GM12878 (cell line): Measurements from ENCODE around the gene ZNF181. TPM values are rescaled to one million over a fixed set of nuclear protein-coding genes. Genes with fewer than 3 reads are reported as not detected.

Experiments
- ATAC-seq: fragments of 200-7000 bp; cut with Tn5 transposase; 3 replicates; pipeline ENCODE4 v1.9.1; 2020; ENCODE audit warnings: mild to moderate bottlenecking, moderate library complexity
- BruUV-seq: library from RNA; stranded (reverse); fragments of 400-500 nt; replicated peaks from 2 replicates; lab custom pipeline; 2021; lab: Mats Ljungman, UMichigan
- CTCF ChIA-PET: fragments of 300-600 bp; sonication (Branson Sonifier 250); formaldehyde crosslinking; extraction: SDS; loops from one replicate; lab custom pipeline; 2021; ENCODE audit warnings: inconsistent platforms; lab: Yijun Ruan, JAX
- POLR2A ChIA-PET: fragments of 350-600 bp; formaldehyde crosslinking; extraction: SDS; loops from one replicate; lab custom pipeline; 2021; ENCODE audit warnings: inconsistent platforms; lab: Charles Lee
- RAD21 ChIA-PET: fragments of 300-600 bp; sonication (Branson Sonifier 250); formaldehyde crosslinking; loops from one replicate; lab custom pipeline; 2023; ENCODE audit warnings: antibody characterized with exemption; ENCODE audit not compliant: unreplicated experiment; lab: Charles Lee
- SMC1A ChIA-PET: fragments of 300-600 bp; sonication (Branson Sonifier 250); formaldehyde crosslinking; loops from one replicate; lab custom pipeline; 2023; ENCODE audit not compliant: unreplicated experiment, uncharacterized antibody; lab: Charles Lee
- DNase-seq: peaks from one replicate; pipeline ENCODE4 v3.0.0-alpha.2; 2011; ENCODE audit warnings: low read depth, low spot score
- FAIRE-seq: peaks from 3 replicates; lab custom pipeline; 2011; peaks lifted over from hg19 to GRCh38; lab: Jason Lieb, UNC
- H2AFZ ChIP-seq: 2 replicates; pipeline ENCODE4 v1.6.0; 2011; ENCODE audit warnings: low read depth, low read length, control low read depth; ENCODE audit not compliant: control insufficient read depth
- H3K27ac ChIP-seq: 2 replicates; pipeline ENCODE4 v1.5.1; 2011; ENCODE audit warnings: control low read depth; ENCODE audit not compliant: control insufficient read depth, insufficient read depth
- H3K27me3 ChIP-seq, 2 experiments: replicated peaks in 1 of 2; 2 replicates each; pipeline versions ENCODE4 v1.6.0 to v1.6.1; 2011; ENCODE audit warnings: low read length in 1 of 2; ENCODE audit not compliant: control insufficient read depth in 2 of 2, insufficient read depth in 2 of 2
- H3K36me3 ChIP-seq, 2 experiments: 2 replicates each; pipeline ENCODE4 v1.5.1; 2011; ENCODE audit warnings: low read length in 1 of 2; ENCODE audit not compliant: control insufficient read depth in 2 of 2, insufficient read depth in 2 of 2
- H3K4me1 ChIP-seq: 2 replicates; pipeline ENCODE4 v1.6.1; 2011; ENCODE audit warnings: mild to moderate bottlenecking, low read length, moderate library complexity, mixed read lengths; ENCODE audit not compliant: control insufficient read depth, insufficient read depth
- H3K4me2 ChIP-seq: 2 replicates; pipeline ENCODE4 v1.6.0; 2011; ENCODE audit warnings: control low read depth; ENCODE audit not compliant: control insufficient read depth, insufficient read depth
- H3K4me3 ChIP-seq: fragments of 200-600 bp; sonication (generic); 2 replicates; pipeline ENCODE4 v1.5.1; 2016
- H3K79me2 ChIP-seq: 2 replicates; pipeline ENCODE4 v1.6.0; 2011; ENCODE audit warnings: low read length; ENCODE audit not compliant: control insufficient read depth, insufficient read depth
- H3K9ac ChIP-seq: 2 replicates; pipeline ENCODE4 v1.8.0; 2011; ENCODE audit warnings: low read length, control low read depth, mixed read lengths; ENCODE audit not compliant: control insufficient read depth, insufficient read depth
- H3K9me3 ChIP-seq: replicated peaks from 3 replicates; pipeline ENCODE4 v1.5.1; 2011; ENCODE audit warnings: mild to moderate bottlenecking, low read length; ENCODE audit not compliant: control insufficient read depth, insufficient read depth
- H4K20me1 ChIP-seq: 2 replicates; pipeline ENCODE4 v1.6.0; 2011; ENCODE audit not compliant: control insufficient read depth, insufficient read depth
- MEF2A ChIP-seq: IDR thresholded peaks from 2 replicates; pipeline ENCODE4 v1.6.1; 2011; ENCODE audit warnings: low read depth, mild to moderate bottlenecking, low read length, moderate library complexity; ENCODE audit not compliant: insufficient read depth
- MXI1 ChIP-seq: fragments of 150-350 bp; IDR thresholded peaks from 2 replicates; pipeline ENCODE4 v1.6.1; 2011; ENCODE audit warnings: low read depth, mild to moderate bottlenecking, inconsistent platforms, low read length, improper control_type of control experiment
- NFIC ChIP-seq: IDR thresholded peaks from 2 replicates; pipeline ENCODE4 v1.6.1; 2012; ENCODE audit warnings: low read depth, mild to moderate bottlenecking, inconsistent platforms, low read length, moderate library complexity
- POLR2AphosphoS5 ChIP-seq: IDR thresholded peaks from 2 replicates; pipeline ENCODE4 v1.6.1; 2011; ENCODE audit warnings: mild to moderate bottlenecking, low read length, inconsistent platforms
- SRF ChIP-seq, 2 experiments: IDR thresholded peaks; 2 replicates each; pipeline ENCODE4 v1.6.1; 2011; ENCODE audit warnings: low read depth in 2 of 2, low read length in 2 of 2, mild to moderate bottlenecking in 1 of 2, moderate library complexity in 1 of 2
- TCF12 ChIP-seq: IDR thresholded peaks from 2 replicates; pipeline ENCODE4 v1.6.1; 2011; ENCODE audit warnings: low read depth, mild to moderate bottlenecking, low read length
- YBX1 ChIP-seq: fragments of 450-650 bp; IDR thresholded peaks from 2 replicates; pipeline ENCODE4 v1.6.1; 2016; ENCODE audit warnings: antibody characterized with exemption
- ZNF274 ChIP-seq: IDR thresholded peaks from one replicate; pipeline ENCODE4 v1.8.0; 2011; ENCODE audit not compliant: insufficient read length, insufficient read depth
- WGBS: methylation state at CpG from one replicate; pipeline ENCODE4 v1.1.6; 2016; ENCODE audit warnings: low lambda C conversion rate; ENCODE audit not compliant: insufficient replicate concordance, insufficient coverage; ENCODE audit errors: missing lambda C conversion rate; 5-methylcytosine and 5-hydroxymethylcytosine counted together
- in situ Hi-C: fragments of 300-500 bp; cut with MboI; formaldehyde crosslinking; loops from 9 replicates; pipeline ENCODE4 v1.14.3; 2018; ENCODE audit warnings: mixed read lengths
- intact Hi-C: fragments of 100-400 bp; cut with micrococcal nuclease; formaldehyde crosslinking; loops from one replicate; pipeline ENCODE4 v1.14.2; 2022; ENCODE audit not compliant: unreplicated experiment
- polyA plus RNA-seq, 11 experiments: library from polyadenylated mRNA; depleted of rRNA in 4 of 11; unstranded in 6 of 11; stranded (reverse) in 5 of 11; fragments of >200 nt; fragmentation: Nextera tagmentation in 4 of 11; fragmentation: Illumina TruSeq in 1 of 11; extraction: Ambion mirVana in 4 of 11; extraction: Trizol in 1 of 11; gene quantifications; 1 replicate in 1 of 11; 2 replicates in 10 of 11; pipeline versions ENCODE4 v1.2.1 to v1.2.3, GENCODE V29; 2011 to 2016; ENCODE audit warnings: inconsistent platforms in 2 of 11, missing spikeins in 2 of 11, low read depth in 1 of 11
- total RNA-seq, 4 experiments: library from RNA; depleted of rRNA in 3 of 4; stranded (reverse); fragments of >200 nt in 3 of 4; fragmentation: Illumina TruSeq in 1 of 4; extraction: Trizol in 1 of 4; gene quantifications; 2 replicates each; pipeline versions ENCODE4 v1.2.1 to v1.2.3, GENCODE V29; 2013 to 2021
- TF ChIP-seq, protein P1 (sequence below): IDR thresholded peaks from 2 replicates; pipeline ENCODE4 v1.6.1; 2011; ENCODE audit warnings: low read depth, mild to moderate bottlenecking, low read length, moderate library complexity, borderline replicate concordance; ENCODE audit errors: extremely low read depth
- TF ChIP-seq, protein P2 (sequence below): IDR thresholded peaks from 2 replicates; pipeline ENCODE4 v1.6.1; 2012; ENCODE audit warnings: low read depth, low read length, improper control_type of control experiment

ZNF181 gene
- total and polyA plus RNA-seq, 10 of the 15 experiments (the other 5 are each of a cell fraction or from before 2014, with no cell fraction given): 2.1 to 10.3 (median 8.1) TPM

- H3K9ac ChIP-seq: no peak overlapping the region
- ChIA-PET SMC1A (no interaction called here), CTCF (no interaction called here), POLR2A (no interaction called here), RAD21 (no interaction called here)
- 80% methylated on average over 5 of the region's 5 CpGs for whole genome bisulfite sequencing
- intact Hi-C loops (no loop called here), in situ Hi-C loops (no loop called here)
- no peaks in the 10 kb centered on the region for H3K27me3 ChIP-seq
- peaks cover 20% of the 10 kb centered on the region; the same call in 2 of the 3 replicates for H3K9me3 ChIP-seq
- H3K4me3 ChIP-seq: no peak overlapping the region
- no peaks in the 10 kb centered on the region for H3K4me1 ChIP-seq
- no TSS peak for BruUV-seq
- no peak overlapping the region for H2AFZ ChIP-seq
- TF ChIP-seq, protein P1, sequence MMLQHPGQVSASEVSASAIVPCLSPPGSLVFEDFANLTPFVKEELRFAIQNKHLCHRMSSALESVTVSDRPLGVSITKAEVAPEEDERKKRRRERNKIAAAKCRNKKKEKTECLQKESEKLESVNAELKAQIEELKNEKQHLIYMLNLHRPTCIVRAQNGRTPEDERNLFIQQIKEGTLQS: no peak
- FAIRE-seq (no peak), ATAC-seq (no peak), DNase-seq (no peak)
- H4K20me1 ChIP-seq: no peaks in the 10 kb centered on the region
- H3K27ac ChIP-seq: no peak overlapping the region
- no peaks in the 10 kb centered on the region for H3K79me2 ChIP-seq
- no peak overlapping the region for H3K4me2 ChIP-seq
- peaks cover 0 to 11% of the 10 kb centered on the region in 2 experiments; a peak in 2 of 4 replicates for H3K36me3 ChIP-seq
Observed at GRCh38 chr19:34686455-34686854, 47.6 kb upstream of the ZNF181 start.

DNA sequence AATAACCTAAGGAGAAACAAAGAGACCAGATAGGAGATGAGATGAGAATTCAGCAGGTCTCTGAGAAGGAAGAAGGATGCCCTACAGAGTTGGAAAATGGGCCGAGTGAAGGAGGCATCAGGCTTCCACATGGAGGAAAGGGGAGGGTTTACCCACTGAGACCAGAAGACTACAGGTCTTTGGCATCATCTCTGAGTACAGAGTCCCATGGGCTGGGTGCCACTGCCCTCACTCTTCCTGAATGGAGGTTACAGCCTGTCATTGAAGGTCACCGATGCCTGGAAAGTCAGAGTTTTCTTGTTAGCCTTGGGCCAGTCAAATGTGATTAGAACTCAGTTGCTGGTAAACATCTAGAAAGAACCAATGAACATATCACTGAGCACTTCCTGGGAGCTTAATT is 46.7 kb upstream of the ZNF181 start:
- no TSS peak for BruUV-seq
- SMC1A ChIA-PET: no interaction called here
- FAIRE-seq: no peak
- Histone ChIP-seq H3K79me2 (no peaks in the 10 kb centered on the region), H3K9ac (no peak overlapping the region), H3K36me3 (peaks cover 0 to 10% of the 10 kb centered on the region in 2 experiments; a peak in 2 of 4 replicates), H3K4me1 (no peaks in the 10 kb centered on the region), H3K27me3 (no peaks in the 10 kb centered on the region), H2AFZ (no peak overlapping the region), H3K4me2 (no peak overlapping the region), H3K9me3 (peaks cover 15% of the 10 kb centered on the region; the same call in 2 of the 3 replicates), H3K4me3 (no peak overlapping the region), H4K20me1 (no peaks in the 10 kb centered on the region), H3K27ac (no peak overlapping the region)
- no peak for DNase-seq
- RAD21 ChIA-PET: no interaction called here
- CTCF ChIA-PET: no interaction called here
- 98% methylated on average over 2 of the region's 2 CpGs for WGBS
- in situ Hi-C loops: no loop called here
- no peak for ATAC-seq
- intact Hi-C loops: no loop called here
- TF ChIP-seq, protein P2, sequence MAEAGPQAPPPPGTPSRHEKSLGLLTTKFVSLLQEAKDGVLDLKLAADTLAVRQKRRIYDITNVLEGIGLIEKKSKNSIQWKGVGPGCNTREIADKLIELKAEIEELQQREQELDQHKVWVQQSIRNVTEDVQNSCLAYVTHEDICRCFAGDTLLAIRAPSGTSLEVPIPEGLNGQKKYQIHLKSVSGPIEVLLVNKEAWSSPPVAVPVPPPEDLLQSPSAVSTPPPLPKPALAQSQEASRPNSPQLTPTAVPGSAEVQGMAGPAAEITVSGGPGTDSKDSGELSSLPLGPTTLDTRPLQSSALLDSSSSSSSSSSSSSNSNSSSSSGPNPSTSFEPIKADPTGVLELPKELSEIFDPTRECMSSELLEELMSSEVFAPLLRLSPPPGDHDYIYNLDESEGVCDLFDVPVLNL: no peak
- no peak for TF ChIP-seq ZNF274
- no peak for TF ChIP-seq TCF12
- no peak for TF ChIP-seq YBX1
- no peak for TF ChIP-seq POLR2AphosphoS5
- TF ChIP-seq MEF2A: no peak
- no peak for TF ChIP-seq MXI1
- TF ChIP-seq SRF (IDR thresholded peaks at IDR 0.05; ENCODE audit: low read depth in 2 of 2, low read length in 2 of 2): no peak
- TF ChIP-seq NFIC: no peak
- POLR2A ChIA-PET: no interaction called here
